HG02885 (cell line): ENCODE measurements around the gene PTPN4.

Experiments
- ATAC-seq: cut with Tn5 transposase; IDR thresholded peaks from one replicate; pipeline ENCODE4 v1.9.1; 2021; ENCODE audit warnings: mild to moderate bottlenecking; ENCODE audit not compliant: unreplicated experiment, poor library complexity

Gene PTPN4, protein sequence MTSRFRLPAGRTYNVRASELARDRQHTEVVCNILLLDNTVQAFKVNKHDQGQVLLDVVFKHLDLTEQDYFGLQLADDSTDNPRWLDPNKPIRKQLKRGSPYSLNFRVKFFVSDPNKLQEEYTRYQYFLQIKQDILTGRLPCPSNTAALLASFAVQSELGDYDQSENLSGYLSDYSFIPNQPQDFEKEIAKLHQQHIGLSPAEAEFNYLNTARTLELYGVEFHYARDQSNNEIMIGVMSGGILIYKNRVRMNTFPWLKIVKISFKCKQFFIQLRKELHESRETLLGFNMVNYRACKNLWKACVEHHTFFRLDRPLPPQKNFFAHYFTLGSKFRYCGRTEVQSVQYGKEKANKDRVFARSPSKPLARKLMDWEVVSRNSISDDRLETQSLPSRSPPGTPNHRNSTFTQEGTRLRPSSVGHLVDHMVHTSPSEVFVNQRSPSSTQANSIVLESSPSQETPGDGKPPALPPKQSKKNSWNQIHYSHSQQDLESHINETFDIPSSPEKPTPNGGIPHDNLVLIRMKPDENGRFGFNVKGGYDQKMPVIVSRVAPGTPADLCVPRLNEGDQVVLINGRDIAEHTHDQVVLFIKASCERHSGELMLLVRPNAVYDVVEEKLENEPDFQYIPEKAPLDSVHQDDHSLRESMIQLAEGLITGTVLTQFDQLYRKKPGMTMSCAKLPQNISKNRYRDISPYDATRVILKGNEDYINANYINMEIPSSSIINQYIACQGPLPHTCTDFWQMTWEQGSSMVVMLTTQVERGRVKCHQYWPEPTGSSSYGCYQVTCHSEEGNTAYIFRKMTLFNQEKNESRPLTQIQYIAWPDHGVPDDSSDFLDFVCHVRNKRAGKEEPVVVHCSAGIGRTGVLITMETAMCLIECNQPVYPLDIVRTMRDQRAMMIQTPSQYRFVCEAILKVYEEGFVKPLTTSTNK

GRCh38 chr2:119759451-119760236 lies at the start of gene PTPN4:
Gene PTPN4 (plus strand): TSS chr2:119759922. CDS start chr2:119809854, 49,932 bp downstream.
- ATAC-seq, result peak; percentile 94

GRCh38 chr2:119710281-119710680 lies 49.4 kb upstream of the PTPN4 start:
- ATAC-seq, result no peak

DNA sequence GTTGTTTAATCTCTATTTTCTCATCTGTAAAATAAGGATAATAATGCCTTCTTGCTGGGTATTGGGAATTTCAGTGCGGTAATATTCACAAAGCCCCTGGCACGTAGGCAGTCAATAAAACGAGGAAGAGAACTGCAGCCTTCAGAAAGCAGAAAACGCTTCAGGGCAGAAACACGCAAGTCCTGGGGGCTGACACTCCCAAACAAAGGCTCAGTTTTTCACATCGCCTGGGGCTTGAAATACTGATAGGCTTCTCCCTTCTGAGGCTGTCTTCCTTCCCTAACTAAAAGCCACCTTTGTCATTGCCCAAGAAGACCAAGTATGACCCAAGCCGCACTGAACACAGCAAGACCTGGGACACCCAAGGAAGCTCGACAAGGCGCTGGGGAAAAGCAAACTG lies 48.4 kb upstream of the PTPN4 start:
- ATAC-seq, result no peak

- no peak for ATAC-seq
Observed at GRCh38 chr2:119712571-119712970, 47.2 kb upstream of the PTPN4 start.

DNA sequence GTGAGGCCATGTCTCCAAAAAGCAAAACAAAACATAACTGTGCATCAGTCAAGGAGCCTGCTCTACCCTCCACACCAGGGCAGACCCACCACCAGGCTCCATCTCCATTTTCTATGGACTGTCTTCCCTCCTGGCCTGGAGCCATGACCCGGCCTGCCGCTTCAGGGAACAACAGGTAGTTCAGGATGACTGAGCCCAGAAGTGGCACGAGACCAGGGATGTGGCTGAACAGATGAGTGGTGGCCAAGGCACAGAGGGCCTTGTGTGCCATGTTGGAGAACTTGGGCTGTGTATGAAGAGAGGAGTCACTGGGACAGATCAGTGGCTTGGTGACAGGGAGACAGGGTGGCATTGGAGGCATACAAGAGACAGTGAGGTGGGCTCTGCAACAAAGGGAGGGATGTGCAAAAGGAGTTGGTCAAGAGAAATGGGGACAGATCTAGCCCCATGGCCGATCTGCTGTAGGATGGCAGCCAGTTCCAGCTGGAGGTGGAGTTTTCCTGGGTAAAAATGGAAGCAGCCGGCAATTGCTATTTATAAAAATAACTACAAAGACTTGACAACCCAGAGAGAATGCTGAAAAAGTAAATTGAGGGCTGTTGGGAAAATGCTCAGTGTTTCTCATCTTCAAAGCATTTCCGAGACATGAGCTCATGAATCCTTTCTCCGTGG lies 45.8 kb upstream of the PTPN4 start:
- ATAC-seq, result no peak

GRCh38 chr2:119715409-119716283 lies 44.1 kb upstream of the PTPN4 start:
- no peak for ATAC-seq

- ATAC-seq, result no peak
Observed at GRCh38 chr2:119716284-119716672, 43.4 kb upstream of the PTPN4 start.

GRCh38 chr2:119718501-119719260 lies 41.0 kb upstream of the PTPN4 start:
- ATAC-seq, result no peak

- ATAC-seq, result no peak
Observed at GRCh38 chr2:119719261-119719627, 40.5 kb upstream of the PTPN4 start.

DNA sequence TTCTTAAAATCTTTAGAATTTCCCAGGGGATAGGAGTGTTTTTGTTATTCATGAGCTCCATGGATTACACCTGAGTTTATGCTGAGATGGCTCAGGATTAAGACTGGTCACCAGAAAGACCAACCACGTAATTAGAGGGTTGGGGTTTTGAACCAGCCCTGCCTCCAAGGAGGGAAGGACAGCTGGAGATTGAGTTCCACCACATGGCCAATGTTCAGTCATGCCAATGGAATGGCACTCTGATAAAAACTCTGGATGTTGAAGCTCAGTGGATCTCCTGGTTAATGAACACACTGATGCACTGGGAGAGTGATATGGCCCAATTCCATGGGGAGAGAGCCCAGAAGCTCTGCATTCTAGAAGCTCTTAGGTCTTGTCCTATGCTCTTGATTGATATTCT lies 38.7 kb upstream of the PTPN4 start:
- no peak for ATAC-seq

GRCh38 chr2:119721462-119721861 lies 38.3 kb upstream of the PTPN4 start:
- ATAC-seq, result no peak

- ATAC-seq, result no peak
Observed at GRCh38 chr2:119721904-119722303, 37.8 kb upstream of the PTPN4 start.

GRCh38 chr2:119723186-119723585 lies 36.5 kb upstream of the PTPN4 start:
- ATAC-seq, result no peak

DNA sequence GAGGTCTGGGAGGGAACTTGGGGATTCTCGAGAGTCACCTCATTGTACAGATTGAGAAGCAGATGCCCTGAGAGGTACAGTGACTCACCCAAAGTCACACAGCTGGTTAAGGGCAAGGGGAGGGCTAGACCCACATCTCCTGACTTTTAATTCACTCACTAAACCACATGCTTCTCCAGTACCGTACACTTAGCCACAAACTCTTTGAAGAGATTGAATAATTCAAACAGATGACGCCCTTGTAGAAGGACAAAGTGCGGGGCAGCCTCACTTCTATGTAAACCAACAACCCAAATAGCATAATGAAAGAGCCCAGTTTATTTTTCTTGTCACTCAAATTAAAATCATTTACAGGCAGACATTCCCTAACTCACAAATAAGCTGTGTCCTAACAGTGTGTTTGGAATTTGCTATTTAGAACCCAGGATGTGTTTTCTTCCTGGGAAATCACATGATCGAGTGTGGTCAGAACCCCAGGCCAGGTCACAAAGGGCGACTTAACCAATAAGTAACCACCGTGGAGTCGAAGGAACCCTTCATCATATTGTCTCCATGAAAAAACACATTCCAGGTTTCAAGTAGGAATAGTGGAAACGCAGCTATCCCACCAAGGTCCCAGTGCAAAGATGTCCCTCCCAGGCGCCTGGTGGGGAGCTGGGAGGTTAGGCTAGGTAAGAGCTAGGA lies 35.8 kb upstream of the PTPN4 start:
- no peak for ATAC-seq

- no peak for ATAC-seq
Observed at GRCh38 chr2:119724656-119725485, 34.9 kb upstream of the PTPN4 start.

GRCh38 chr2:119727493-119727892 lies 32.2 kb upstream of the PTPN4 start:
- ATAC-seq, result no peak

- no peak for ATAC-seq
Observed at GRCh38 chr2:119728421-119728820, 31.3 kb upstream of the PTPN4 start.
